HepG2 (cell line): ENCODE data around the gene TUBB3. TPM values are rescaled to one million over a fixed set of nuclear protein-coding genes. Genes with fewer than 3 reads are reported as not detected.

ENCODE experiments used
- ATAC-seq: fragments of 200-7000 bp; cut with Tn5 transposase; 3 replicates; pipeline ENCODE4 v1.9.1; 2020; ENCODE audit warnings: mild to moderate bottlenecking, moderate library complexity
- BruUV-seq: library from RNA; stranded (reverse); fragments of 400-500 nt; replicated peaks from 2 replicates; lab custom pipeline; 2021; lab: Mats Ljungman, UMichigan
- CTCF ChIA-PET: fragments of 300-600 bp; formaldehyde crosslinking; extraction: SDS; loops from one replicate; lab custom pipeline; 2021; ENCODE audit warnings: low total read pairs, inconsistent platforms, low intra/inter-chr PET ratio; lab: Yijun Ruan, JAX
- POLR2A ChIA-PET: fragments of 350-600 bp; sonication (Branson Sonifier 250); formaldehyde crosslinking; loops from one replicate; lab custom pipeline; 2020; ENCODE audit warnings: antibody characterized with exemption, inconsistent platforms; lab: Yijun Ruan, JAX
- DNase-seq: peaks from one replicate; pipeline ENCODE4 v3.0.0-alpha.2; 2015; ENCODE audit warnings: low spot score
- FAIRE-seq: peaks from 3 replicates; lab custom pipeline; 2011; peaks lifted over from hg19 to GRCh38; lab: Jason Lieb, UNC
- H2AFZ ChIP-seq: one replicate; pipeline ENCODE4 v1.6.1; 2011; ENCODE audit warnings: low read length, inconsistent platforms
- H3K27ac ChIP-seq: fragments of 300-600 bp; 3 replicates; pipeline ENCODE4 v1.8.0; 2011; ENCODE audit warnings: mixed run types, mild to moderate bottlenecking, mixed read lengths, low read length, inconsistent platforms; ENCODE audit not compliant: insufficient read depth; ENCODE audit errors: extremely low read length
- H3K27me3 ChIP-seq, 2 experiments: fragments of 200-600 bp in 1 of 2; 2 replicates in 1 of 2; 3 replicates in 1 of 2; pipeline versions ENCODE4 v1.6.0 to v1.8.0; 2011; ENCODE audit warnings: low read length in 2 of 2, mild to moderate bottlenecking in 2 of 2, moderate library complexity in 2 of 2, inconsistent platforms in 1 of 2; ENCODE audit not compliant: insufficient read depth in 2 of 2, control insufficient read depth in 1 of 2
- H3K36me3 ChIP-seq, 2 experiments: fragments of 200-600 bp in 1 of 2; replicated peaks in 1 of 2; 2 replicates in 1 of 2; 3 replicates in 1 of 2; pipeline versions ENCODE4 v1.5.1 to v1.8.0; 2011; ENCODE audit warnings: low read length in 2 of 2, inconsistent platforms in 1 of 2; ENCODE audit not compliant: insufficient read depth in 2 of 2, control insufficient read depth in 1 of 2
- H3K4me1 ChIP-seq: 2 replicates; pipeline ENCODE4 v1.5.1; 2012; ENCODE audit warnings: low read length, inconsistent platforms; ENCODE audit not compliant: insufficient read depth
- H3K4me2 ChIP-seq: 2 replicates; pipeline ENCODE4 v1.6.0; 2011; ENCODE audit warnings: low read depth, low read length, inconsistent platforms
- H3K4me3 ChIP-seq, 3 experiments: fragments of 200-600 bp in 1 of 3; sonication (generic), shearing (Covaris generic) in 1 of 3; replicated peaks in 1 of 3; 2 replicates each; pipeline ENCODE4 v1.5.1; 2011 to 2016; ENCODE audit warnings: low read length in 3 of 3, inconsistent platforms in 2 of 3, low read depth in 2 of 3, mild to moderate bottlenecking in 2 of 3, control low read depth in 1 of 3, mixed read lengths in 1 of 3; ENCODE audit not compliant: insufficient read depth in 1 of 3
- H3K79me2 ChIP-seq: one replicate; pipeline ENCODE4 v1.6.1; 2011; ENCODE audit warnings: low read length, inconsistent platforms; ENCODE audit not compliant: insufficient read depth
- H3K9ac ChIP-seq: 2 replicates; pipeline ENCODE4 v1.6.0; 2011; ENCODE audit warnings: mild to moderate bottlenecking, low read depth, low read length, inconsistent platforms; ENCODE audit not compliant: insufficient read depth
- H3K9me3 ChIP-seq: 2 replicates; pipeline ENCODE4 v1.5.1; 2012; ENCODE audit warnings: mild to moderate bottlenecking, low read length
- H4K20me1 ChIP-seq: 2 replicates; pipeline ENCODE4 v1.6.0; 2011; ENCODE audit warnings: inconsistent platforms, mild to moderate bottlenecking, low read length, moderate library complexity; ENCODE audit not compliant: insufficient read depth
- ATF6 ChIP-seq: sonication (generic); formaldehyde crosslinking; conservative IDR thresholded peaks from 2 replicates; pipeline ENCODE4 v1.4.0; 2020; ENCODE audit warnings: missing genetic modification reagents
- EED ChIP-seq: sonication (generic); formaldehyde crosslinking; IDR thresholded peaks from 2 replicates; pipeline ENCODE4 v1.5.0; 2020; ENCODE audit warnings: mild to moderate bottlenecking, missing genetic modification reagents
- FOXP4 ChIP-seq: sonication (generic); formaldehyde crosslinking; IDR thresholded peaks from 2 replicates; pipeline ENCODE4 v1.4.0; 2020; ENCODE audit warnings: missing genetic modification reagents
- MAFF ChIP-seq: IDR thresholded peaks from 2 replicates; pipeline ENCODE4 v1.6.1; 2011; ENCODE audit warnings: low read depth, low read length, improper control_type of control experiment
- ONECUT2 ChIP-seq: sonication (generic); formaldehyde crosslinking; IDR thresholded peaks from 2 replicates; pipeline ENCODE4 v1.4.0; 2020; ENCODE audit warnings: missing genetic modification reagents
- PHF20 ChIP-seq: sonication (generic); formaldehyde crosslinking; IDR thresholded peaks from 2 replicates; pipeline ENCODE4 v1.5.0; 2020; ENCODE audit warnings: mild to moderate bottlenecking, missing genetic modification reagents
- RELA ChIP-seq: sonication (generic); formaldehyde crosslinking; IDR thresholded peaks from 2 replicates; pipeline ENCODE4 v1.4.0; 2020; ENCODE audit warnings: missing genetic modification reagents
- SAP130 ChIP-seq: IDR thresholded peaks from 2 replicates; pipeline ENCODE4 v1.6.1; 2016; ENCODE audit warnings: low read depth
- SMAD1 ChIP-seq: sonication (generic); formaldehyde crosslinking; IDR thresholded peaks from 2 replicates; pipeline ENCODE4 v1.4.0; 2020; ENCODE audit warnings: missing genetic modification reagents, low read depth, mild to moderate bottlenecking, borderline replicate concordance
- ZBTB34 ChIP-seq: sonication (generic); formaldehyde crosslinking; IDR thresholded peaks from 2 replicates; pipeline ENCODE4 v1.8.0; 2022; ENCODE audit warnings: mild to moderate bottlenecking, missing genetic modification reagents
- ZC3H13 ChIP-seq: sonication (generic); formaldehyde crosslinking; IDR thresholded peaks from 2 replicates; pipeline ENCODE4 v1.8.1; 2023; ENCODE audit warnings: mild to moderate bottlenecking, missing genetic modification reagents, moderate library complexity
- ZNF33B ChIP-seq: sonication (generic); formaldehyde crosslinking; IDR thresholded peaks from 2 replicates; pipeline ENCODE4 v1.5.1; 2020; ENCODE audit warnings: mild to moderate bottlenecking, missing genetic modification reagents
- ZNF644 ChIP-seq: IDR thresholded peaks from 2 replicates; pipeline ENCODE4 v1.6.1; 2016; ENCODE audit warnings: low read depth
- ZNF703 ChIP-seq: sonication (generic); formaldehyde crosslinking; IDR thresholded peaks from 2 replicates; pipeline ENCODE4 v1.5.1; 2020; ENCODE audit warnings: missing genetic modification reagents, mild to moderate bottlenecking, moderate library complexity, borderline replicate concordance
- WGBS: methylation state at CpG from one replicate; pipeline ENCODE4 v1.1.6; 2017; ENCODE audit warnings: low lambda C conversion rate; 5-methylcytosine and 5-hydroxymethylcytosine counted together
- in situ Hi-C: cut with HindIII; loops from 2 replicates; pipeline ENCODE4 v1.10.0; 2017; ENCODE audit warnings: low pct_unique_long_range_greater_than_20kb; ENCODE audit not compliant: extremely low pct_ligation_motif_present
- intact Hi-C: fragments of 100-400 bp; cut with micrococcal nuclease; formaldehyde crosslinking; loops from one replicate; pipeline ENCODE4 v1.10.0; 2022; ENCODE audit not compliant: unreplicated experiment
- polyA plus RNA-seq, 8 experiments: library from polyadenylated mRNA; depleted of rRNA in 3 of 8; stranded (reverse) in 7 of 8; unstranded in 1 of 8; fragments of >200 nt; fragmentation: Illumina TruSeq in 4 of 8; extraction: Trizol in 4 of 8; gene quantifications; 2 replicates each; pipeline versions ENCODE4 v1.2.1 to v1.2.3, GENCODE V29; 2011 to 2016; ENCODE audit warnings: low read depth in 4 of 8, missing spikeins in 1 of 8, mixed read lengths in 1 of 8; ENCODE audit not compliant: insufficient read depth in 1 of 8
- total RNA-seq, 5 experiments: library from RNA; depleted of rRNA; stranded (reverse); fragments of >200 nt; fragmentation: Illumina TruSeq; extraction: Trizol; gene quantifications; 2 replicates each; pipeline ENCODE4 v1.2.3, GENCODE V29; 2016; ENCODE audit warnings: low read depth in 1 of 5

Gene TUBB3
- total and polyA plus RNA-seq, 2 of the 13 experiments (the other 11 are each of a cell fraction or from before 2014, with no cell fraction given), result 110 to 185 TPM

GRCh38 chr16:89892055-89892630, 31.0 kb upstream of the TUBB3 start:
- Histone ChIP-seq H3K27ac (no peak overlapping the region), H3K79me2 (no peaks in the 10 kb centered on the region), H3K4me2 (no peak overlapping the region), H3K4me1 (no peaks in the 10 kb centered on the region), H2AFZ (no peak overlapping the region), H3K36me3 (peaks cover 50 to 84% of the 10 kb centered on the region in 2 experiments; a peak in 4 of 5 replicates), H3K27me3 (no peaks in the 10 kb centered on the region), H3K4me3 (no peak overlapping the region), H4K20me1 (peaks cover 5% of the 10 kb centered on the region; the same call in 1 of the 2 replicates), H3K9me3 (no peaks in the 10 kb centered on the region), H3K9ac (no peak overlapping the region)
- ChIA-PET POLR2A (interaction anchor here (1.7 kb wide), 1 partner anchor 19 kb away, joined by 5 read pairs; the partner anchor contains the start of gene TCF25), CTCF (no interaction called here)
- in situ Hi-C loops (no loop called here), intact Hi-C loops (no loop called here)
- BruUV-seq, result no TSS peak
- DNase-seq (no peak), ATAC-seq (peak; percentile 35), FAIRE-seq (no peak)
- WGBS, result 94% methylated on average over 12 of the region's 18 CpGs
- TF ChIP-seq SMAD1 (no peak), EED (CRISPR knock-in tag) (0 out of 2 replicates have a peak, but pooled peaks have one; percentile 37), ZBTB34 (CRISPR knock-in tag) (no peak)

GRCh38 chr16:89892635-89893034, 30.5 kb upstream of the TUBB3 start:
- Histone ChIP-seq H3K36me3 (peaks cover 45 to 84% of the 10 kb centered on the region in 2 experiments; a peak in 4 of 5 replicates), H3K4me3 (no peak overlapping the region), H3K79me2 (no peaks in the 10 kb centered on the region), H3K27me3 (no peaks in the 10 kb centered on the region), H4K20me1 (peaks cover 5% of the 10 kb centered on the region; the same call in 1 of the 2 replicates), H3K9ac (no peak overlapping the region), H3K27ac (no peak overlapping the region), H3K4me2 (no peak overlapping the region), H3K4me1 (no peaks in the 10 kb centered on the region), H3K9me3 (no peaks in the 10 kb centered on the region), H2AFZ (no peak overlapping the region)
- in situ Hi-C loops, result no loop called here
- no peak; the same call in 2 of the 3 replicates for ATAC-seq
- BruUV-seq, result no TSS peak
- no peak for FAIRE-seq
- DNase-seq, result no peak
- ChIA-PET CTCF (no interaction called here), POLR2A (interaction anchor here (1.7 kb wide), 1 partner anchor 19 kb away, joined by 5 read pairs; the partner anchor contains the start of gene TCF25)
- WGBS, result 98% methylated on average over 9 of the region's 9 CpGs
- intact Hi-C loops, result no loop called here
- TF ChIP-seq RELA (CRISPR knock-in tag) (no peak), ZNF703 (CRISPR knock-in tag) (no peak), ZNF33B (no peak), ATF6 (CRISPR knock-in tag) (no peak), ZNF644 (CRISPR knock-in tag) (no peak), FOXP4 (CRISPR knock-in tag) (no peak), PHF20 (CRISPR knock-in tag) (no peak), ONECUT2 (CRISPR knock-in tag) (no peak), SAP130 (no peak), MAFF (no peak), ZC3H13 (no peak)
